DOHH2 (cell line): Measurements from ENCODE around the gene WDR62.

Source experiments
- H3F3A ChIP-seq: fragments of 200-600 bp; sonication (generic), shearing (Covaris generic); 2 replicates; pipeline ENCODE4 v1.6.0; 2016; ENCODE audit warnings: antibody characterized with exemption, mild to moderate bottlenecking; ENCODE audit not compliant: control insufficient read depth, insufficient read depth
- H3K27ac ChIP-seq: fragments of 200-600 bp; sonication (generic); 2 replicates; pipeline ENCODE4 v1.5.1; 2014; ENCODE audit warnings: low read depth, mild to moderate bottlenecking, low read length, moderate library complexity
- H3K27me3 ChIP-seq: fragments of 200-600 bp; sonication (generic); 2 replicates; pipeline ENCODE4 v1.6.1; 2014; ENCODE audit warnings: mild to moderate bottlenecking, low read length, mixed read lengths; ENCODE audit not compliant: control insufficient read depth
- H3K36me3 ChIP-seq: fragments of 200-600 bp; sonication (generic); 2 replicates; pipeline ENCODE4 v1.6.1; 2014; ENCODE audit warnings: mild to moderate bottlenecking, low read length, moderate library complexity, mixed read lengths; ENCODE audit not compliant: control insufficient read depth
- H3K4me1 ChIP-seq: fragments of 200-600 bp; sonication (generic); 2 replicates; pipeline ENCODE4 v1.6.1; 2014; ENCODE audit warnings: mild to moderate bottlenecking, low read length, mixed read lengths; ENCODE audit not compliant: control insufficient read depth
- H3K4me2 ChIP-seq: fragments of 200-600 bp; sonication (generic); 2 replicates; pipeline ENCODE4 v1.6.0; 2014; ENCODE audit warnings: mild to moderate bottlenecking, low read length, moderate library complexity
- H3K4me3 ChIP-seq: fragments of 200-600 bp; sonication (generic); 2 replicates; pipeline ENCODE4 v1.5.1; 2014; ENCODE audit warnings: mild to moderate bottlenecking, low read length, mixed read lengths
- H3K79me2 ChIP-seq: fragments of 200-600 bp; sonication (generic); 2 replicates; pipeline ENCODE4 v1.6.1; 2014; ENCODE audit warnings: mild to moderate bottlenecking, low read length, mixed read lengths; ENCODE audit not compliant: control insufficient read depth
- H3K9me2 ChIP-seq: fragments of 200-600 bp; sonication (generic); replicated peaks from 2 replicates; pipeline ENCODE4 v1.6.1; 2014; ENCODE audit warnings: mild to moderate bottlenecking, low read length, mixed read lengths; ENCODE audit not compliant: control insufficient read depth
- H3K9me3 ChIP-seq: fragments of 200-600 bp; sonication (generic); 2 replicates; pipeline ENCODE4 v1.6.1; 2014; ENCODE audit warnings: antibody characterized with exemption, low read length, mixed read lengths; ENCODE audit not compliant: control insufficient read depth, insufficient read depth
- H4K20me1 ChIP-seq: fragments of 200-600 bp; sonication (generic); 2 replicates; pipeline ENCODE4 v1.6.0; 2014; ENCODE audit warnings: low read depth, mild to moderate bottlenecking, antibody characterized with exemption, low read length, moderate library complexity; ENCODE audit not compliant: control insufficient read depth, insufficient read depth
- EZH2phosphoT487 ChIP-seq: fragments of 200-600 bp; sonication (generic); IDR thresholded peaks from 2 replicates; pipeline ENCODE4 v1.6.1; 2017; ENCODE audit warnings: borderline replicate concordance, mild to moderate bottlenecking, antibody characterized with exemption, low read length, moderate library complexity, mixed read lengths
- TF ChIP-seq, protein P1 (sequence below): fragments of 200-600 bp; sonication (generic); IDR thresholded peaks from one replicate; pipeline ENCODE4 v1.5.1; 2014; ENCODE audit warnings: antibody characterized with exemption, mild to moderate bottlenecking, low read depth, low read length; ENCODE audit not compliant: poor library complexity, severe bottlenecking

The WDR62 gene

DNA sequence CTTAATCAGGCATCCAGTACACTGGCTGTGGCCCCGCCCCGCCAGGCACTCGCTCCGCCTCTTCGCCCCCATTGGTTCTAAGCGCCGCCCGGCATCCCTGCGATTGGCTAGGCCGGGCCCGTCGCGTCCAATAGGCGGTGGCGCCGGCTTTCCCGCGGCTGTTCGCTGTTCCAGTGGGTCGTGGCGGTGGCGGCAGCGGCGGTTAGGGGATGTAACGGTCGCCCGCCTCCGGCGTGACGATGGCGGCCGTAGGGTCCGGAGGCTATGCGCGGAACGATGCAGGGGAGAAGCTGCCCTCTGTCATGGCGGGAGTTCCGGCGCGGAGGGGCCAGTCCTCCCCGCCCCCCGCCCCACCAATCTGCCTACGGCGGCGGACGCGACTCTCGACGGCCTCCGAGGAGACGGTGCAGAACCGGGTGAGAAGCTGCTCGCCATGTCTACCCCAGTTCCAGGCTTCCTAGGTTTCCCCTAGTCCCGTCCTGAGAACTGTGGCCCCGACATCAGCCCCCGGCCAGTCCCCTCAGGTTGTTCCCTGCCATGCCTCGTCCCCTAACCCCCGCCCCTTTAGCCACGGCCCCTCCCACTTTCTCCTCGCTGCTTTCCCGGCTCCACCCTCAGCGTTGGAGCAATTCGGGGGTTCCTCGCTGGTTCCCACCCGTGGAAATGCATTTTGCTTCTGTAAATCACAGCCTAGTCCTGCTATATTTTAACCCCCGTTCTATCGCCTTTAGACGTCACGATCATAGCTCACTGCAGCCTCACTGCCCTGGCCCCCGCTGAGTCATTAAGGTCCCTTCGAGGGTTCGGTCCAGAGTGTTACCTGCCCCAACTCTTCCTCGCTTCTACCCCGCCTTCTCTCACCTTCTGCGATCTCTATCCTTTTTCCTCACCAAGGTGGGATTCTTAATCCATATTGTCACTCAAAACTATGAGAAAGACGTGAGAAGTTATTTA is at the start of gene WDR62:
TSS of gene WDR62 (plus strand) at position 165 of the 954 bp plus-strand sequence. CDS start at position 240, 75 bp downstream.
- Histone ChIP-seq H3K4me3 (peak within 1 kb of the TSS; percentile 88), H3K36me3 (peaks cover 42% of the 10 kb centered on the region), H3K27ac (peak within 1 kb of the TSS; percentile 88), H3K79me2 (peaks cover 62% of the 10 kb centered on the region), H3K27me3 (no peaks in the 10 kb centered on the region), H3K9me2 (no peaks in the 10 kb centered on the region), H3K9me3 (no peaks in the 10 kb centered on the region), H3K4me2 (peak within 1 kb of the TSS; percentile 73), H3F3A (no peaks in the 10 kb centered on the region), H4K20me1 (peaks cover 4% of the 10 kb centered on the region), H3K4me1 (peaks cover 27% of the 10 kb centered on the region)
- TF ChIP-seq, protein P1, sequence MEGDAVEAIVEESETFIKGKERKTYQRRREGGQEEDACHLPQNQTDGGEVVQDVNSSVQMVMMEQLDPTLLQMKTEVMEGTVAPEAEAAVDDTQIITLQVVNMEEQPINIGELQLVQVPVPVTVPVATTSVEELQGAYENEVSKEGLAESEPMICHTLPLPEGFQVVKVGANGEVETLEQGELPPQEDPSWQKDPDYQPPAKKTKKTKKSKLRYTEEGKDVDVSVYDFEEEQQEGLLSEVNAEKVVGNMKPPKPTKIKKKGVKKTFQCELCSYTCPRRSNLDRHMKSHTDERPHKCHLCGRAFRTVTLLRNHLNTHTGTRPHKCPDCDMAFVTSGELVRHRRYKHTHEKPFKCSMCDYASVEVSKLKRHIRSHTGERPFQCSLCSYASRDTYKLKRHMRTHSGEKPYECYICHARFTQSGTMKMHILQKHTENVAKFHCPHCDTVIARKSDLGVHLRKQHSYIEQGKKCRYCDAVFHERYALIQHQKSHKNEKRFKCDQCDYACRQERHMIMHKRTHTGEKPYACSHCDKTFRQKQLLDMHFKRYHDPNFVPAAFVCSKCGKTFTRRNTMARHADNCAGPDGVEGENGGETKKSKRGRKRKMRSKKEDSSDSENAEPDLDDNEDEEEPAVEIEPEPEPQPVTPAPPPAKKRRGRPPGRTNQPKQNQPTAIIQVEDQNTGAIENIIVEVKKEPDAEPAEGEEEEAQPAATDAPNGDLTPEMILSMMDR, result no peak
- no peak for TF ChIP-seq EZH2phosphoT487

DNA sequence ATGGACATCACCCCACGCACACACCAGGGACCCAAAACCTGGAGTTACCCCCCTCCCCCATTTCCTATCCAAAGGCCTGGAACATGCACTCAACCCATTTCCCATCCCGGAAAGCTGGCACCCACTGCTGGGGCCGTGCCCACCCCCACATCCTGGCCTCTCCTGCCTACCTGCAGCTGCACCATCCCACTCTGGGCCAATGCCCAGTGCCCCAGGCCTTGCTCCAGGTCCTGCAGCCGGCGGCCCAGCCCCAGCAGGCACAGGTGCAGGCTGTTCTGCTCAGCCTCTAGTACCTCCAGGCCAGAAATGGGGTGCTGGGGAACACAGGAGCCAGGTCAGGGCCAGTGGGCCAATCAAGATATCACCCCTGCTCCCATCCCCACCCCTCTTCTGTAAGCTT is 47.7 kb upstream of the WDR62 start:
- Histone ChIP-seq H3K9me3 (no peaks in the 10 kb centered on the region), H3K27ac (no peak overlapping the region), H4K20me1 (no peaks in the 10 kb centered on the region), H3K27me3 (no peaks in the 10 kb centered on the region), H3K4me1 (no peaks in the 10 kb centered on the region), H3K36me3 (no peaks in the 10 kb centered on the region), H3F3A (no peaks in the 10 kb centered on the region), H3K9me2 (no peaks in the 10 kb centered on the region), H3K4me2 (no peak overlapping the region), H3K79me2 (no peaks in the 10 kb centered on the region), H3K4me3 (no peak overlapping the region)
- TF ChIP-seq, protein P1, result no peak

DNA sequence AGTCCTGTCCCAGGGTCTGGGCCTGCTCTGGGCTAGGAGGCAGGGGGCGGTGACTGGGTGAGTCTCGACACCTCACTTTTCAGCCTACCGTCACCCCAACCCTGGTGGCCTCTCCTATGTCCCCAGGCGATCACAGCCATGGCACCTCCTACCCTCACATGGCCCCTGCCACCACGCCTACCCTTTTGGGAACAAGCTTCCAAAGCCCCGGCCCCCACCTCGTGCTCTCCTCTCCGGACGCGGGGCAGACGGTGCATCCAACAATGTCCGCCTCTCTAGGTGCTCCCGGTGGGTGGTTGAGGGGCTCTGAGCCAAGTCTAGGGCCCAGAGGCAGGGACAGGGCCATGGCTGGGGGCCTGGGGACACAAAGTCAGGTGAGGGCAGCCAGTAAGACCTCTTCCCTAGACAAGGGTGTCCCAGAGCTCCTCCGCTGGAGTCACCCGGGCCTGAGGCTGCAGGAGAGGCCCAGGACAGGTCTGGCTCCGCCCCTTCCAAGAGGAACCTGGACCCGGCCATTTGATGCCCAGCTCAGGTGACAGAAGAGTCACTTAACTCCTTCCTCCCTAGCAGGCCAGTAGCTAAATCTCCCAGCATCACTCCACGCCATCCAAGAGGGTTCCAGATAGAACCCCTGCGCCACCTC is 46.2 kb upstream of the WDR62 start, which contains the start of gene SYNE4:
TSS of gene SYNE4 (minus strand) at position 478 of the 643 bp plus-strand sequence. CDS start at position 346, 132 bp downstream.
- no peak within 1 kb of the TSS for H3K4me3 ChIP-seq

More for the DNA sequence above, 46.2 kb upstream of the WDR62 start, which contains the start of gene SYNE4:
- Histone ChIP-seq H3K79me2 (peaks cover 6% of the 10 kb centered on the region), H3K4me1 (peaks cover 8% of the 10 kb centered on the region), H4K20me1 (no peaks in the 10 kb centered on the region), H3K27ac (no peak within 1 kb of the TSS), H3K9me2 (no peaks in the 10 kb centered on the region), H3F3A (0 out of 2 replicates have a peak, but pooled peaks cover 5% of the 10 kb centered on the region), H3K4me2 (no peak within 1 kb of the TSS), H3K9me3 (no peaks in the 10 kb centered on the region), H3K27me3 (no peaks in the 10 kb centered on the region), H3K36me3 (no peaks in the 10 kb centered on the region)
- no peak for TF ChIP-seq EZH2phosphoT487
- TF ChIP-seq, protein P1, result no peak
